ENCODE measurements around the gene PARP16. TPM values are rescaled to one million over a fixed set of nuclear protein-coding genes. Genes with fewer than 3 reads are reported as not detected.

The PARP16 gene
- total RNA-seq, 1 experiment from 2014 or later, result 9.7 TPM

GRCh38 chr15:65306551-65306950 is 19.9 kb upstream of the PARP16 start:
- BruUV-seq (replicated peaks), result no TSS peak
- Histone ChIP-seq H3K27ac (ENCODE audit: low read depth, low read length) (no peak overlapping the region), H3K9me2 (ENCODE audit: insufficient read depth) (no peaks in the 10 kb centered on the region), H3K4me2 (ENCODE audit: low read length) (no peak overlapping the region), H3K27me3 (ENCODE audit: insufficient read depth, low read length) (no peaks in the 10 kb centered on the region), H3K9me3 (ENCODE audit: control insufficient read depth in 1 of 2, insufficient read depth in 1 of 2, low read depth in 1 of 2, low read length in 2 of 2) (no peaks in the 10 kb centered on the region), H3K9ac (ENCODE audit: low read length) (no peak overlapping the region), H2AFZ (ENCODE audit: low read depth, low read length, poor library complexity, severe bottlenecking) (no peak overlapping the region), H4K20me1 (ENCODE audit: insufficient read depth) (no peaks in the 10 kb centered on the region), H3K4me3 (replicated peaks in 1 of 2; ENCODE audit: low read depth in 1 of 2, low read length in 2 of 2) (no peak overlapping the region), H3K79me2 (ENCODE audit: insufficient read depth, low read length) (no peaks in the 10 kb centered on the region), H3K4me1 (ENCODE audit: control insufficient read depth in 1 of 2, insufficient read depth in 2 of 2, low read length in 2 of 2) (peaks cover 20 to 29% of the 10 kb centered on the region in 2 experiments), H3K36me3 (ENCODE audit: control insufficient read depth in 1 of 2, insufficient read depth in 2 of 2, low read length in 2 of 2) (no peaks in the 10 kb centered on the region)
- TF ChIP-seq MAX (IDR thresholded peaks at IDR 0.05) (no peak), CBX3 (IDR thresholded peaks at IDR 0.05; ENCODE audit: low read depth) (no peak), JUND (IDR thresholded peaks at IDR 0.05) (no peak), CEBPB (IDR thresholded peaks at IDR 0.05; ENCODE audit: low read depth) (no peak), ZNF274 (IDR thresholded peaks at IDR 0.05; ENCODE audit: low read depth, low read length) (no peak), ZFX (IDR thresholded peaks at IDR 0.05) (no peak), SP1 (IDR thresholded peaks at IDR 0.05; ENCODE audit: low read depth) (no peak), SIN3A (IDR thresholded peaks at IDR 0.05; ENCODE audit: low read depth) (no peak), REST (IDR thresholded peaks at IDR 0.05; ENCODE audit: low read depth) (no peak), EZH2 (IDR thresholded peaks at IDR 0.05) (no peak), YY1 (IDR thresholded peaks at IDR 0.05; ENCODE audit: extremely low read depth, insufficient replicate concordance, low read depth, low read length) (no peak), ELF1 (IDR thresholded peaks at IDR 0.05; ENCODE audit: borderline replicate concordance, low read depth) (no peak), SRF (IDR thresholded peaks at IDR 0.05; ENCODE audit: low read depth) (no peak), TCF7L2 (IDR thresholded peaks at IDR 0.05; ENCODE audit: borderline replicate concordance, extremely low read depth, insufficient read depth, insufficient read length) (no peak)
- TF ChIP-seq, protein P1, sequence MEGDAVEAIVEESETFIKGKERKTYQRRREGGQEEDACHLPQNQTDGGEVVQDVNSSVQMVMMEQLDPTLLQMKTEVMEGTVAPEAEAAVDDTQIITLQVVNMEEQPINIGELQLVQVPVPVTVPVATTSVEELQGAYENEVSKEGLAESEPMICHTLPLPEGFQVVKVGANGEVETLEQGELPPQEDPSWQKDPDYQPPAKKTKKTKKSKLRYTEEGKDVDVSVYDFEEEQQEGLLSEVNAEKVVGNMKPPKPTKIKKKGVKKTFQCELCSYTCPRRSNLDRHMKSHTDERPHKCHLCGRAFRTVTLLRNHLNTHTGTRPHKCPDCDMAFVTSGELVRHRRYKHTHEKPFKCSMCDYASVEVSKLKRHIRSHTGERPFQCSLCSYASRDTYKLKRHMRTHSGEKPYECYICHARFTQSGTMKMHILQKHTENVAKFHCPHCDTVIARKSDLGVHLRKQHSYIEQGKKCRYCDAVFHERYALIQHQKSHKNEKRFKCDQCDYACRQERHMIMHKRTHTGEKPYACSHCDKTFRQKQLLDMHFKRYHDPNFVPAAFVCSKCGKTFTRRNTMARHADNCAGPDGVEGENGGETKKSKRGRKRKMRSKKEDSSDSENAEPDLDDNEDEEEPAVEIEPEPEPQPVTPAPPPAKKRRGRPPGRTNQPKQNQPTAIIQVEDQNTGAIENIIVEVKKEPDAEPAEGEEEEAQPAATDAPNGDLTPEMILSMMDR (IDR thresholded peaks at IDR 0.05 in 2 of 3, conservative IDR thresholded peaks at IDR 0.05 in 1 of 3; ENCODE audit: borderline replicate concordance in 1 of 3, insufficient read depth in 1 of 3, low read depth in 2 of 3, low read length in 2 of 3), result no peak
- ATAC-seq (no peak), DNase-seq (ENCODE audit: low read depth, low spot score) (no peak)
- ChIA-PET POLR2A (interaction anchor here (1.3 to 2.4 kb wide), 4 partner anchors 8 to 120 kb away, joined by 3 to 72 read pairs (median 20); partner anchors contain the start of gene CLPX), CTCF (interaction anchor here (1.2 to 1.3 kb wide), 2 partner anchors 79 to 140 kb away, joined by 3 read pairs; no protein-coding TSS in a partner anchor), RAD21 (ENCODE audit: low non-redundant PET in 1 of 2, low total read pairs in 2 of 2, uncharacterized antibody in 2 of 2, unreplicated experiment in 2 of 2) (no interaction called here)
- intact Hi-C loops (cut with micrococcal nuclease), result no loop called here

Measured in HCT116 (cell line).